ENCODE data around the gene GAPDHS.

DNA sequence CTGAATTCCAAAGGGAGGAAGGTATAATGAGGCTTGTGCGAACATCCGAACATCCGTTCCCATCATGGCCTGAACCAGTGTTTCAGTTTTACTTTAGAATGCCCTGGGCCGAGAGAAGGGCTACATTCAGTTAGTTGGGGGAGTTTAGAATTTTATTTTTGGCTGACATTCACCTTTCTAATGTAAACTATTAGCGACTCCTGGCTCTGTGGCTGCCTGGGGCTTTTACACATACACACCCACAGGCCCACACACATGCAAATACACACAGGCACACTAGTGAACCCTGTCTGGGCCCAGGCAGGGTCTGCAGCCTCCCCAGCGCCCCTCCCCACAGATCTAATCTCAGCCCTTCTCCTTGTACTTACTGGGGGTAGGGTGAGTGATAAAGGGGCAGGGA lies 6.1 kb downstream of the GAPDHS start:
- no peak for TF ChIP-seq EZH2 (IDR thresholded peaks at IDR 0.05; ENCODE audit: insufficient read depth, poor library complexity, severe bottlenecking)
- no peak for TF ChIP-seq EZH2phosphoT487 (IDR thresholded peaks at IDR 0.05; ENCODE audit: insufficient read depth, low read depth)

Data from GM23248 (cell line).